PC-9 (cell line): ENCODE data around the gene TOM1L1. TPM values are rescaled to one million over a fixed set of nuclear protein-coding genes. Genes with fewer than 3 reads are reported as not detected.

Experiments
- BruUV-seq: library from RNA; stranded (reverse); fragments of 400-500 nt; replicated peaks from 2 replicates; lab custom pipeline; 2021; lab: Mats Ljungman, UMichigan
- CTCF ChIA-PET: fragments of 300-600 bp; sonication (Branson Sonifier 250); formaldehyde crosslinking; loops from one replicate; lab custom pipeline; 2022; ENCODE audit warnings: antibody characterized with exemption; lab: Charles Lee
- POLR2A ChIA-PET: fragments of 300-600 bp; sonication (Branson Sonifier 250); formaldehyde crosslinking; loops from one replicate; lab custom pipeline; 2022; ENCODE audit warnings: antibody characterized with exemption; ENCODE audit not compliant: unreplicated experiment; lab: Charles Lee
- DNase-seq, 2 experiments: peaks; one replicate each; pipeline versions ENCODE4 v3.0.0 to v3.0.0-alpha.2; 2015 to 2022; ENCODE audit warnings: mixed read lengths in 1 of 2
- H2AFZ ChIP-seq: fragments of 200-600 bp; sonication (generic); 2 replicates; pipeline ENCODE4 v1.8.1; 2017; ENCODE audit warnings: antibody characterized with exemption
- H3F3A ChIP-seq: fragments of 200-600 bp; sonication (generic); 2 replicates; pipeline ENCODE4 v1.8.1; 2017; ENCODE audit warnings: antibody characterized with exemption, mild to moderate bottlenecking, low read depth; ENCODE audit not compliant: insufficient read depth
- H3K27ac ChIP-seq: fragments of 200-600 bp; sonication (generic); 2 replicates; pipeline ENCODE4 v1.6.1; 2016; ENCODE audit warnings: mixed run types
- H3K27me3 ChIP-seq: fragments of 200-600 bp; sonication (generic); 2 replicates; pipeline ENCODE4 v1.6.1; 2016; ENCODE audit warnings: low read depth, mixed run types; ENCODE audit not compliant: insufficient read depth
- H3K36me3 ChIP-seq: fragments of 200-600 bp; sonication (generic); 2 replicates; pipeline ENCODE4 v1.6.1; 2016; ENCODE audit warnings: low read depth, mixed run types
- H3K4me1 ChIP-seq: fragments of 200-600 bp; sonication (generic); replicated peaks from 2 replicates; pipeline ENCODE4 v1.6.1; 2016; ENCODE audit warnings: mixed run types; ENCODE audit not compliant: insufficient read depth
- H3K4me2 ChIP-seq: fragments of 200-600 bp; sonication (generic); 2 replicates; pipeline ENCODE4 v1.6.1; 2017; ENCODE audit warnings: mixed run types
- H3K4me3 ChIP-seq: fragments of 200-600 bp; sonication (generic); 2 replicates; pipeline ENCODE4 v1.6.1; 2016; ENCODE audit warnings: mixed run types
- H3K79me2 ChIP-seq: fragments of 200-600 bp; sonication (generic); 2 replicates; pipeline ENCODE4 v1.6.1; 2017; ENCODE audit warnings: low read depth, mixed run types
- H3K9me2 ChIP-seq: fragments of 200-600 bp; sonication (generic); 2 replicates; pipeline ENCODE4 v1.8.1; 2017; ENCODE audit warnings: mild to moderate bottlenecking; ENCODE audit not compliant: insufficient read depth
- H3K9me3 ChIP-seq: fragments of 200-600 bp; sonication (generic); 2 replicates; pipeline ENCODE4 v1.8.1; 2016; ENCODE audit warnings: low read depth; ENCODE audit not compliant: insufficient read depth
- H4K20me1 ChIP-seq: fragments of 200-600 bp; sonication (generic); 2 replicates; pipeline ENCODE4 v1.8.1; 2017; ENCODE audit not compliant: insufficient read depth
- CTCF ChIP-seq: fragments of 200-600 bp; sonication (generic); conservative IDR thresholded peaks from 2 replicates; pipeline ENCODE4 v1.6.1; 2017; ENCODE audit warnings: mixed run types, antibody characterized with exemption, mild to moderate bottlenecking, moderate library complexity
- EZH2 ChIP-seq: fragments of 200-600 bp; sonication (generic); IDR thresholded peaks from 2 replicates; pipeline ENCODE4 v1.8.0; 2017; ENCODE audit warnings: antibody characterized with exemption, low read depth
- intact Hi-C: fragments of 100-400 bp; cut with micrococcal nuclease; formaldehyde crosslinking; loops from one replicate; pipeline ENCODE4 v1.10.0; 2022; ENCODE audit not compliant: unreplicated experiment
- total RNA-seq: library from RNA; stranded (reverse); gene quantifications from 2 replicates; pipeline ENCODE4 v1.2.3, GENCODE V29; 2021

The TOM1L1 gene
- total RNA-seq, 1 experiment from 2014 or later, result 46.8 TPM

GRCh38 chr17:54907376-54907775, 6.7 kb downstream of the TOM1L1 start:
- ChIA-PET POLR2A (no interaction called here), CTCF (no interaction called here)
- Histone ChIP-seq H3K36me3 (peaks cover 56% of the 10 kb centered on the region), H3K4me1 (no peaks in the 10 kb centered on the region), H3K4me2 (no peak overlapping the region), H3F3A (no peaks in the 10 kb centered on the region), H3K79me2 (peaks cover 65% of the 10 kb centered on the region), H3K9me2 (no peaks in the 10 kb centered on the region), H2AFZ (no peak overlapping the region), H3K27ac (no peak overlapping the region), H3K9me3 (no peaks in the 10 kb centered on the region), H3K4me3 (no peak overlapping the region), H4K20me1 (peaks cover 30% of the 10 kb centered on the region), H3K27me3 (no peaks in the 10 kb centered on the region)
- DNase-seq, result no peak
- no TSS peak for BruUV-seq
- TF ChIP-seq EZH2 (no peak), CTCF (no peak)
- intact Hi-C loops, result no loop called here

GRCh38 chr17:54909766-54910165, 9.1 kb downstream of the TOM1L1 start:
- DNase-seq, result no peak
- Histone ChIP-seq H3K4me1 (no peaks in the 10 kb centered on the region), H3F3A (no peaks in the 10 kb centered on the region), H3K27me3 (no peaks in the 10 kb centered on the region), H3K4me2 (no peak overlapping the region), H3K4me3 (no peak overlapping the region), H2AFZ (no peak overlapping the region), H3K27ac (no peak overlapping the region), H3K36me3 (peaks cover 65% of the 10 kb centered on the region), H3K9me2 (no peaks in the 10 kb centered on the region), H3K9me3 (no peaks in the 10 kb centered on the region), H3K79me2 (peaks cover 58% of the 10 kb centered on the region), H4K20me1 (peaks cover 27% of the 10 kb centered on the region)
- TF ChIP-seq EZH2, result no peak
- TF ChIP-seq CTCF, result no peak
- POLR2A ChIA-PET, result no interaction called here
- BruUV-seq, result no TSS peak
- intact Hi-C loops, result no loop called here
- CTCF ChIA-PET, result no interaction called here

- H3F3A ChIP-seq, result no peaks in the 10 kb centered on the region
- no peaks in the 10 kb centered on the region for H3K9me2 ChIP-seq
- intact Hi-C loops, result no loop called here
- H3K9me3 ChIP-seq, result peaks cover 13% of the 10 kb centered on the region; the same call in 1 of the 2 replicates
- no peaks in the 10 kb centered on the region for H3K79me2 ChIP-seq
- no peak overlapping the region for H3K4me3 ChIP-seq
- no peaks in the 10 kb centered on the region for H3K4me1 ChIP-seq
- H3K27ac ChIP-seq, result no peak overlapping the region
- peaks cover 79% of the 10 kb centered on the region for H3K36me3 ChIP-seq
- peaks cover 4% of the 10 kb centered on the region; the same call in 1 of the 2 replicates for H4K20me1 ChIP-seq
- no TSS peak for BruUV-seq
- no peak for TF ChIP-seq EZH2
- TF ChIP-seq CTCF, result no peak
- no peak overlapping the region for H2AFZ ChIP-seq
- H3K4me2 ChIP-seq, result no peak overlapping the region
- no peaks in the 10 kb centered on the region for H3K27me3 ChIP-seq
- DNase-seq, result no peak
- ChIA-PET POLR2A (no interaction called here), CTCF (no interaction called here)
Measured at GRCh38 chr17:54916721-54917120, 16.1 kb downstream of the TOM1L1 start.
